ENCODE results near the gene PDE7B. TPM values are rescaled to one million over a fixed set of nuclear protein-coding genes. Genes with fewer than 3 reads are reported as not detected.

Gene PDE7B
- total and polyA plus RNA-seq, 2 donors (not counting 1 experiment from before 2014, with no cell fraction given), result 2.6 to 7.5 TPM

DNA sequence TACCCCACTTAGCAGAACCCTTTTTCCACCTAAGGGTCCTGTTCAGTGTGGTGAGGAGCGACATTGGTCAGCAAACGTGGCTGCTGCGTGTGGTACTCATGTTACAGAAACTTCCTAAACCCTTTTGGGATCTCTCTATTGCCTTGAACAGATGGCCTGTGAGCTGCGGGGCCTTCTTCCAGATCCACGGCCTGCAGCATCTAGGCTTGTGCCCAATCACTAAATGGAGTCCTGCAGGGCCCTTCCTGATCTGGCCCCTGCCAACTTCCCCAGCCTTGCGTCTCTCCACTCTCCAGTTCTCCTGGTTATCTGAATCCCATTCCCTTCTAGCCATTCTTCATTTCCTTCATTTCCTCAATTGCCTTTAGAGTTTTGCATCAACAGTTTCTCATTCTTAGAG, 85.6 kb downstream of the PDE7B start:
- H3K4me3 Mint-ChIP-seq, result no peak overlapping the region
- no peak overlapping the region for H3K9ac ChIP-seq (ENCODE audit: low read length)
- H3K4me1 ChIP-seq (ENCODE audit: control insufficient read depth in 2 of 2, insufficient read depth in 2 of 2, low read length in 2 of 2), result no peaks in the 10 kb centered on the region
- ChIA-PET CTCF (no interaction called here), POLR2A (no interaction called here)
- H3K27ac ChIP-seq (ENCODE audit: low read length in 2 of 2), result no peak overlapping the region
- H3K9me3 ChIP-seq (ENCODE audit: control extremely low read depth in 1 of 3, control insufficient read depth in 2 of 3, insufficient read depth in 1 of 3, low read length in 2 of 3), result no peaks in the 10 kb centered on the region
- TF ChIP-seq EZH2 (IDR thresholded peaks at IDR 0.05; ENCODE audit: borderline replicate concordance, insufficient read depth, low read depth, low read length, poor library complexity, severe bottlenecking), result no peak
- TF ChIP-seq, protein P1, sequence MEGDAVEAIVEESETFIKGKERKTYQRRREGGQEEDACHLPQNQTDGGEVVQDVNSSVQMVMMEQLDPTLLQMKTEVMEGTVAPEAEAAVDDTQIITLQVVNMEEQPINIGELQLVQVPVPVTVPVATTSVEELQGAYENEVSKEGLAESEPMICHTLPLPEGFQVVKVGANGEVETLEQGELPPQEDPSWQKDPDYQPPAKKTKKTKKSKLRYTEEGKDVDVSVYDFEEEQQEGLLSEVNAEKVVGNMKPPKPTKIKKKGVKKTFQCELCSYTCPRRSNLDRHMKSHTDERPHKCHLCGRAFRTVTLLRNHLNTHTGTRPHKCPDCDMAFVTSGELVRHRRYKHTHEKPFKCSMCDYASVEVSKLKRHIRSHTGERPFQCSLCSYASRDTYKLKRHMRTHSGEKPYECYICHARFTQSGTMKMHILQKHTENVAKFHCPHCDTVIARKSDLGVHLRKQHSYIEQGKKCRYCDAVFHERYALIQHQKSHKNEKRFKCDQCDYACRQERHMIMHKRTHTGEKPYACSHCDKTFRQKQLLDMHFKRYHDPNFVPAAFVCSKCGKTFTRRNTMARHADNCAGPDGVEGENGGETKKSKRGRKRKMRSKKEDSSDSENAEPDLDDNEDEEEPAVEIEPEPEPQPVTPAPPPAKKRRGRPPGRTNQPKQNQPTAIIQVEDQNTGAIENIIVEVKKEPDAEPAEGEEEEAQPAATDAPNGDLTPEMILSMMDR (IDR thresholded peaks at IDR 0.05), result no peak
- no peak overlapping the region for H3K27ac Mint-ChIP-seq
- no peaks in the 10 kb centered on the region for H4K20me1 ChIP-seq (ENCODE audit: control insufficient read depth, insufficient read depth, low read length, poor library complexity, severe bottlenecking)
- H3K36me3 ChIP-seq (replicated peaks in 1 of 2; ENCODE audit: control extremely low read depth in 1 of 2, control insufficient read depth in 1 of 2, extremely low read depth in 1 of 2, insufficient read depth in 2 of 2, low read length in 1 of 2), result no peaks in the 10 kb centered on the region
- 97% methylated on average over 6 of the region's 6 CpGs for WGBS (ENCODE audit: insufficient coverage)
- no peaks in the 10 kb centered on the region for H3K27me3 ChIP-seq (replicated peaks in 1 of 4; ENCODE audit: control extremely low read depth in 1 of 4, control insufficient read depth in 3 of 4, insufficient read depth in 4 of 4, low read length in 3 of 4)
- no peaks in the 10 kb centered on the region for H3K79me2 ChIP-seq (ENCODE audit: control insufficient read depth, insufficient read depth, low read length)
- no peak overlapping the region for H2AFZ ChIP-seq (ENCODE audit: insufficient read depth, low read depth, low read length, poor library complexity, severe bottlenecking)
- no peaks in the 10 kb centered on the region for H3K4me1 Mint-ChIP-seq
- no peaks in the 10 kb centered on the region for H3K9me3 Mint-ChIP-seq (ENCODE audit: insufficient read depth)
- H3K27me3 Mint-ChIP-seq, result no peaks in the 10 kb centered on the region
- no peak overlapping the region for H3K4me2 ChIP-seq (replicated peaks; ENCODE audit: low read depth, low read length, poor library complexity, severe bottlenecking)
- H3K4me3 ChIP-seq (ENCODE audit: control extremely low read depth in 1 of 5, extremely low read depth in 1 of 5, insufficient read depth in 1 of 5, low read depth in 2 of 5, low read length in 4 of 5), result no peak overlapping the region
- intact Hi-C loops (cut with micrococcal nuclease), result no loop called here
- no peak for ATAC-seq (ENCODE audit: low read depth)
- DNase-seq, result no peak

DNA sequence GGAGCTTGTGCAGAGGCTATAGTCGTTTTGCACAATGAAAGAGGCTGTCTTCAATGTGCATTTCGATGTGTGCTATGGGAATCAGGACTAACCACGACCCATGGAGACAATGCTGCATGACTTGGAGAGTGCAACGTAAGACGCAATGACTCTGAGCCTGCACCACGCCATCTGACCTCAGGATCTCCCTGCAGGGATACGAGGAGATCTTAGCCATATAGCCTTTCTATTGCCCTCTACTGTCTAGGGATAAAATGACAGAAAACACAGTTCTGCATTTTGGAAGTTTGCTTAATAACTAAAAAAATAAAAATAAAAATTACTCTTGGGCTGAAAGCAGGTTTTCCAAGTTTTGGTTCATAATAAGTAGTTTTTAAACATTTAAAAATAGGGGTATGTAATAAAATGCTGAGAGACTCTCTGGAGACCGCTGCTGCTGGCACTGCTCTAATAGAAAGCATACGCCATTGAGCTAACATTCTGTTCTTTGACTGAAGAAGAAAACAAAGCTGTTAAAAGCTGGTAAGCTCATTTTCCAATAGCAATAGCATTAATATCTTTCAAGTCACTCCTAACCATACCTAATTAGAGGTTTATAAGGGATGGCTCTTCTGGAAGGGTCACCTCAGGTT, 87.2 kb downstream of the PDE7B start:
- Histone ChIP-seq H3K4me3 (ENCODE audit: control extremely low read depth in 1 of 5, extremely low read depth in 1 of 5, insufficient read depth in 1 of 5, low read depth in 2 of 5, low read length in 4 of 5) (no peak overlapping the region), H3K9ac (ENCODE audit: low read length) (no peak overlapping the region), H3K4me2 (replicated peaks; ENCODE audit: low read depth, low read length, poor library complexity, severe bottlenecking) (no peak overlapping the region), H3K79me2 (ENCODE audit: control insufficient read depth, insufficient read depth, low read length) (no peaks in the 10 kb centered on the region), H3K4me1 (ENCODE audit: control insufficient read depth in 2 of 2, insufficient read depth in 2 of 2, low read length in 2 of 2) (no peaks in the 10 kb centered on the region), H3K9me3 (ENCODE audit: control extremely low read depth in 1 of 3, control insufficient read depth in 2 of 3, insufficient read depth in 1 of 3, low read length in 2 of 3) (no peaks in the 10 kb centered on the region), H4K20me1 (ENCODE audit: control insufficient read depth, insufficient read depth, low read length, poor library complexity, severe bottlenecking) (no peaks in the 10 kb centered on the region), H3K36me3 (replicated peaks in 1 of 2; ENCODE audit: control extremely low read depth in 1 of 2, control insufficient read depth in 1 of 2, extremely low read depth in 1 of 2, insufficient read depth in 2 of 2, low read length in 1 of 2) (no peaks in the 10 kb centered on the region), H2AFZ (ENCODE audit: insufficient read depth, low read depth, low read length, poor library complexity, severe bottlenecking) (peak overlapping the region; percentile 20), H3K27me3 (replicated peaks in 1 of 4; ENCODE audit: control extremely low read depth in 1 of 4, control insufficient read depth in 3 of 4, insufficient read depth in 4 of 4, low read length in 3 of 4) (no peaks in the 10 kb centered on the region), H3K27ac (ENCODE audit: low read length in 2 of 2) (no peak overlapping the region)
- Mint-ChIP-seq H3K27me3 (no peaks in the 10 kb centered on the region), H3K4me3 (no peak overlapping the region), H3K4me1 (no peaks in the 10 kb centered on the region), H3K27ac (no peak overlapping the region), H3K9me3 (ENCODE audit: insufficient read depth) (no peaks in the 10 kb centered on the region)
- ATAC-seq (ENCODE audit: low read depth) (no peak), DNase-seq (no peak)
- no peak for TF ChIP-seq EZH2 (IDR thresholded peaks at IDR 0.05; ENCODE audit: borderline replicate concordance, insufficient read depth, low read depth, low read length, poor library complexity, severe bottlenecking)
- TF ChIP-seq, protein P1 (IDR thresholded peaks at IDR 0.05), result peak; percentile 19
- ChIA-PET CTCF (interaction anchor here (0.9 to 2.6 kb wide), 7 partner anchors 12 to 488 kb away, joined by 3 to 9 read pairs (median 3); no protein-coding TSS in a partner anchor), POLR2A (interaction anchor here (0.5 kb wide), 1 partner anchor 277 kb away, joined by 10 read pairs; no protein-coding TSS in a partner anchor)
- intact Hi-C loops (cut with micrococcal nuclease), result no loop called here
- WGBS (ENCODE audit: insufficient coverage), result 50% methylated on average over 6 of the region's 9 CpGs
